GM20431 (cell line): Measurements from ENCODE around the gene CDH24.

ENCODE experiments used
- in situ Hi-C: fragments of 300-500 bp; cut with MseI, MboI; formaldehyde crosslinking; loops from one replicate; pipeline ENCODE4 v1.15.0; 2020; ENCODE audit warnings: low sequenced_read_pairs; ENCODE audit not compliant: unreplicated experiment

Gene CDH24

DNA sequence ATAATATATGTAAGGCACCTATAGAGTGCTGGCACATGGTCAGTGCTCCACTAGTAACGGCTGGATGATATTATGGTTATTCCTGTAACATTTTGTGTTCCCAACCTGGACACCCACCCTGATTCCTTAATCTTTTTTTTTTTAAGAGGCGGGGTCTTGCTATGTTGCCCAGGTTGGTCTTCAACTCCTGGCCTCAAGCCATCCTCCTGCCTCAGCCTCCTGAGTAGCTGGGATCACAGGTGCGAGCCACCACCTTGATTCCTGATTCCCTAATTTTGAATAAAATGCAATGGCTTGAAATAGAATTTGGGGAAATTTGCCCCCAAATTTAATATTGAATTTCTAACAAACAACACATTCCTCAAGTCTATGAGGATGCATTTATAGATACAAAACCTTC lies 54.7 kb downstream of the CDH24 start:
- in situ Hi-C loops: no loop called here

- in situ Hi-C loops: no loop called here
These were observed 56.5 kb downstream of the CDH24 start for GRCh38 chr14:23000860-23001259.

- in situ Hi-C loops: loop anchor here (10.0 kb wide), 1 partner anchor 56 kb away; the partner anchor contains the start of gene CDH24
These were observed 58.8 kb downstream of the CDH24 start for GRCh38 chr14:22998329-22999012.

GRCh38 chr14:22997676-22998323 lies 59.5 kb downstream of the CDH24 start:
- in situ Hi-C loops: loop anchor here (10.0 kb wide), 1 partner anchor 57 kb away; the partner anchor contains the start of gene CDH24
